RWPE1 (cell line): Measurements from ENCODE around the gene NR6A1.

Experiments used
- CTCF ChIA-PET: fragments of 350-600 bp; sonication (Branson Sonifier 250); formaldehyde crosslinking; extraction: SDS; loops from one replicate; lab custom pipeline; 2021; lab: Yijun Ruan, JAX
- POLR2A ChIA-PET: fragments of 400-600 bp; formaldehyde crosslinking; extraction: SDS; loops from one replicate; lab custom pipeline; 2020; ENCODE audit warnings: antibody characterized with exemption; ENCODE audit not compliant: low non-redundant PET; lab: Yijun Ruan, JAX
- DNase-seq: peaks from one replicate; pipeline ENCODE4 v3.0.0; 2012; ENCODE audit warnings: low spot score
- H3K27ac ChIP-seq: fragments of 450-650 bp; 2 replicates; pipeline ENCODE4 v1.5.1; 2017
- TF ChIP-seq, protein P1 (sequence below): fragments of 450-650 bp; conservative IDR thresholded peaks from 2 replicates; pipeline ENCODE4 v1.5.1; 2017; ENCODE audit warnings: low read depth, mild to moderate bottlenecking

NR6A1 gene

DNA sequence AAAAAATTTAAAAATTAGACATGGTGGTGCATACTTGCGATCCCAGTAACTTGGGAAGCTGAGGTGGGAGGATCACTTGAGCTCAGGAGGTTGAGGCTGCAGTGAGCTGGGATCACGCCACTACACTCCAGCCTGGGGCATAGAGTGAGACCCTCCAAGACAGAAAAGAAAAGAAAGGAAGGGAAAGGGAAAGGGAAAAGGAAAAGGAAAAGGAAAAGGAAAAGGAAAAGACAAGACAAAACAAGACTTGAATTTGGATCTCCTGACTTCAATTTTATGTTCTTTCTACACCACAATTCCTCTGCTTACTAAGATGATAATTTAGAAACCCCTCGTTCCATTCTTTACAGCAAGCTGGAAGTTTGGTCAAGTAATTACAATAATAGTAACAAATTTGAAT lies 88.1 kb downstream of the NR6A1 start:
- no peak overlapping the region for H3K27ac ChIP-seq
- ChIA-PET CTCF (interaction anchor here (0.6 kb wide), 2 partner anchors 71 to 116 kb away, joined by 5 to 7 read pairs; no protein-coding TSS in a partner anchor), POLR2A (no interaction called here)
- TF ChIP-seq, protein P1, sequence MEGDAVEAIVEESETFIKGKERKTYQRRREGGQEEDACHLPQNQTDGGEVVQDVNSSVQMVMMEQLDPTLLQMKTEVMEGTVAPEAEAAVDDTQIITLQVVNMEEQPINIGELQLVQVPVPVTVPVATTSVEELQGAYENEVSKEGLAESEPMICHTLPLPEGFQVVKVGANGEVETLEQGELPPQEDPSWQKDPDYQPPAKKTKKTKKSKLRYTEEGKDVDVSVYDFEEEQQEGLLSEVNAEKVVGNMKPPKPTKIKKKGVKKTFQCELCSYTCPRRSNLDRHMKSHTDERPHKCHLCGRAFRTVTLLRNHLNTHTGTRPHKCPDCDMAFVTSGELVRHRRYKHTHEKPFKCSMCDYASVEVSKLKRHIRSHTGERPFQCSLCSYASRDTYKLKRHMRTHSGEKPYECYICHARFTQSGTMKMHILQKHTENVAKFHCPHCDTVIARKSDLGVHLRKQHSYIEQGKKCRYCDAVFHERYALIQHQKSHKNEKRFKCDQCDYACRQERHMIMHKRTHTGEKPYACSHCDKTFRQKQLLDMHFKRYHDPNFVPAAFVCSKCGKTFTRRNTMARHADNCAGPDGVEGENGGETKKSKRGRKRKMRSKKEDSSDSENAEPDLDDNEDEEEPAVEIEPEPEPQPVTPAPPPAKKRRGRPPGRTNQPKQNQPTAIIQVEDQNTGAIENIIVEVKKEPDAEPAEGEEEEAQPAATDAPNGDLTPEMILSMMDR: no peak
- no peak for DNase-seq

GRCh38 chr9:124680714-124681390 lies 90.3 kb downstream of the NR6A1 start:
- no peak overlapping the region for H3K27ac ChIP-seq
- ChIA-PET CTCF (interaction anchor here (0.7 to 0.8 kb wide), 2 partner anchors 44 to 69 kb away, joined by 3 to 4 read pairs; no protein-coding TSS in a partner anchor), POLR2A (interaction anchor here (0.7 kb wide), 1 partner anchor 12 kb away, joined by 6 read pairs; no protein-coding TSS in a partner anchor)
- no peak for DNase-seq
- TF ChIP-seq, protein P1: no peak

- CTCF ChIA-PET: interaction anchor here (0.6 to 1.0 kb wide), 3 partner anchors 8 to 152 kb away, joined by 3 read pairs; no protein-coding TSS in a partner anchor
- H3K27ac ChIP-seq: no peak overlapping the region
- TF ChIP-seq, protein P1: no peak
- DNase-seq: no peak
- POLR2A ChIA-PET: no interaction called here
Measured at GRCh38 chr9:124680049-124680448, 91.1 kb downstream of the NR6A1 start.

GRCh38 chr9:124676159-124676551 lies 95.0 kb downstream of the NR6A1 start:
- ChIA-PET CTCF (interaction anchor here (0.6 to 0.7 kb wide), 4 partner anchors 25 to 258 kb away, joined by 4 to 7 read pairs (median 4); no protein-coding TSS in a partner anchor), POLR2A (interaction anchor here (0.6 kb wide), 1 partner anchor 69 kb away, joined by 4 read pairs; no protein-coding TSS in a partner anchor)
- TF ChIP-seq, protein P1: no peak
- DNase-seq: no peak
- no peak overlapping the region for H3K27ac ChIP-seq

GRCh38 chr9:124675261-124676158 lies 95.6 kb downstream of the NR6A1 start:
- POLR2A ChIA-PET: no interaction called here
- TF ChIP-seq, protein P1: no peak
- CTCF ChIA-PET: interaction anchor here (0.6 kb wide), 1 partner anchor 55 kb away, joined by 5 read pairs; no protein-coding TSS in a partner anchor

GRCh38 chr9:124674651-124675050 lies 96.5 kb downstream of the NR6A1 start:
- DNase-seq: no peak
- ChIA-PET CTCF (interaction anchor here (0.6 to 1.4 kb wide), 3 partner anchors 9 to 111 kb away, joined by 3 to 6 read pairs (median 4); no protein-coding TSS in a partner anchor), POLR2A (no interaction called here)
- TF ChIP-seq, protein P1: no peak
- no peak overlapping the region for H3K27ac ChIP-seq

More at GRCh38 chr9:124675261-124676158, 95.6 kb downstream of the NR6A1 start:
- DNase-seq: no peak
- H3K27ac ChIP-seq: no peak overlapping the region
